ENCODE data around the gene CDC42EP2. TPM values are rescaled to one million over a fixed set of nuclear protein-coding genes. Genes with fewer than 3 reads are reported as not detected.

Gene CDC42EP2
- total and polyA plus RNA-seq, 2 of the 13 experiments (the other 11 are each of a cell fraction or from before 2014, with no cell fraction given), result 2.3 to 7.1 TPM

- TF ChIP-seq ZNF318 (CRISPR knock-in tag; IDR thresholded peaks at IDR 0.05), result no peak
- TF ChIP-seq TRAFD1 (CRISPR knock-in tag; IDR thresholded peaks at IDR 0.05; ENCODE audit: borderline replicate concordance), result no peak
- TF ChIP-seq SMC3 (IDR thresholded peaks at IDR 0.05; ENCODE audit: low read length), result peak; percentile 83; the same call in 1 of the 2 replicates
- no peak for TF ChIP-seq ZXDC (CRISPR knock-in tag; IDR thresholded peaks at IDR 0.05)
- no peak for TF ChIP-seq MAFK (conservative IDR thresholded peaks at IDR 0.05 in 1 of 2, IDR thresholded peaks at IDR 0.05 in 1 of 2; ENCODE audit: low read length in 2 of 2)
- no peak for TF ChIP-seq SUZ12 (IDR thresholded peaks at IDR 0.05; ENCODE audit: low read depth, low read length)
- no peak for TF ChIP-seq ZNF567 (CRISPR knock-in tag; IDR thresholded peaks at IDR 0.05; ENCODE audit: borderline replicate concordance)
- TF ChIP-seq BRF2 (CRISPR knock-in tag; IDR thresholded peaks at IDR 0.05), result no peak
- TF ChIP-seq BCL6 (CRISPR knock-in tag; IDR thresholded peaks at IDR 0.05), result peak; percentile 57; the same call in 1 of the 2 replicates
- no peak for TF ChIP-seq SNRNP70 (IDR thresholded peaks at IDR 0.05; ENCODE audit: low read depth, low read length)
- TF ChIP-seq GABPB1 (CRISPR knock-in tag; IDR thresholded peaks at IDR 0.05), result peak; percentile 61; the same call in 1 of the 2 replicates
- peak; percentile 72; the same call in 1 of the 2 replicates for TF ChIP-seq ERF (CRISPR knock-in tag; IDR thresholded peaks at IDR 0.05)
- no peak for TF ChIP-seq DPF2 (CRISPR knock-in tag; IDR thresholded peaks at IDR 0.05; ENCODE audit: borderline replicate concordance, low read depth)
- TF ChIP-seq ZNF264 (CRISPR knock-in tag; IDR thresholded peaks at IDR 0.05), result no peak
- TF ChIP-seq ZNF343 (CRISPR knock-in tag; IDR thresholded peaks at IDR 0.05), result no peak
These were observed 669 bp downstream of the CDC42EP2 start (continued) for GRCh38 chr11:65315204-65315865.
